ENCODE results near the gene FOXB2.

The FOXB2 gene

GRCh38 chr9:77005216-77005615, 14.2 kb upstream of the FOXB2 start:
- peaks cover 2% of the 10 kb centered on the region for H3K27me3 ChIP-seq (ENCODE audit: control insufficient read depth, insufficient read depth, low read length)
- H3K4me3 ChIP-seq (ENCODE audit: low read length): no peak overlapping the region
- no peak overlapping the region for H3K9ac ChIP-seq (ENCODE audit: low read length)
- no peaks in the 10 kb centered on the region for H3K4me1 ChIP-seq (ENCODE audit: control insufficient read depth, insufficient read depth, low read length)
- H3K36me3 ChIP-seq (ENCODE audit: control insufficient read depth, insufficient read depth, low read length): no peaks in the 10 kb centered on the region
- H3K9me3 ChIP-seq (ENCODE audit: control insufficient read depth, low read length): no peaks in the 10 kb centered on the region

- no peak overlapping the region for H3K4me3 ChIP-seq (ENCODE audit: low read length)
- no peaks in the 10 kb centered on the region for H3K36me3 ChIP-seq (ENCODE audit: control insufficient read depth, insufficient read depth, low read length)
- H3K27me3 ChIP-seq (ENCODE audit: control insufficient read depth, insufficient read depth, low read length): peaks cover 54% of the 10 kb centered on the region
- no peaks in the 10 kb centered on the region for H3K9me3 ChIP-seq (ENCODE audit: control insufficient read depth, low read length)
- H3K4me1 ChIP-seq (ENCODE audit: control insufficient read depth, insufficient read depth, low read length): no peaks in the 10 kb centered on the region
- no peak overlapping the region for H3K9ac ChIP-seq (ENCODE audit: low read length)
These were observed 8.9 kb upstream of the FOXB2 start for GRCh38 chr9:77010527-77010926.

- peaks cover 71% of the 10 kb centered on the region for H3K27me3 ChIP-seq (ENCODE audit: control insufficient read depth, insufficient read depth, low read length)
- no peak overlapping the region for H3K4me3 ChIP-seq (ENCODE audit: low read length)
- H3K9ac ChIP-seq (ENCODE audit: low read length): no peak overlapping the region
- no peaks in the 10 kb centered on the region for H3K36me3 ChIP-seq (ENCODE audit: control insufficient read depth, insufficient read depth, low read length)
- no peaks in the 10 kb centered on the region for H3K4me1 ChIP-seq (ENCODE audit: control insufficient read depth, insufficient read depth, low read length)
- no peaks in the 10 kb centered on the region for H3K9me3 ChIP-seq (ENCODE audit: control insufficient read depth, low read length)
These were observed 7.3 kb upstream of the FOXB2 start for GRCh38 chr9:77011973-77012821.

GRCh38 chr9:77013206-77013931, 6.1 kb upstream of the FOXB2 start:
- H3K4me1 ChIP-seq (ENCODE audit: control insufficient read depth, insufficient read depth, low read length): no peaks in the 10 kb centered on the region
- H3K36me3 ChIP-seq (ENCODE audit: control insufficient read depth, insufficient read depth, low read length): no peaks in the 10 kb centered on the region
- no peak overlapping the region for H3K9ac ChIP-seq (ENCODE audit: low read length)
- H3K9me3 ChIP-seq (ENCODE audit: control insufficient read depth, low read length): no peaks in the 10 kb centered on the region
- H3K27me3 ChIP-seq (ENCODE audit: control insufficient read depth, insufficient read depth, low read length): peaks cover 83% of the 10 kb centered on the region
- no peak overlapping the region for H3K4me3 ChIP-seq (ENCODE audit: low read length)

DNA sequence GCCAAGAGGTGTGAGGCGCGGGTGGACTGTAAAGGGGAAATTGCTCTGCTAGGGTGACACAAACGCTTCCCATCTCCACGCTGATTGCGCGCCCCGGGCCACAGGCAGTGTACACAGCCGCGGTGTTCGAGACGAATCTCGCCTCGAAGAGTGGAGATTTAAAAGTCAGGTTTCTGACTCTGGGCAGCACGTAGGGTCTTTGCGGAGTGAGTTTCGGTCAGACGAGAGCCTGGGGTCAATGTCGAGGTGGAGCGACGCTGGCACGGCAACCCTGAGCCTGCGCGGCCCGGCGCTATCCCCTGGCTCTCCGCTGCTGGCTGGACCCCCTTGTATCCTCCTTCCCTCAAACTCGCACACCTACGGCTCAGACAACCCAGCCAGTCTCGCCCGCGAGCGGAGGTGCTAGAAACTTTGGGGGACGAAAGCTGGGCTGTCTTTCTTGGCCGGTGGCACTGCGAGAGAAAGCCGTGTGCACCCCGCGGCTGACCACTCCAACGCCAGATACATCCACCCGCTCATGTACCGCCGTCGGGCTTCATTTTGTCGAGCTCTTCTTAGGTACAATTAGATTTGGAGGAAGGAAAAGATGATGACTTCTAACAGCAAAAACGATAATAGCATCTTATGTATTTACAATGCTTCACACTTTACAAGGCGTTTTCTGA, 5.4 kb upstream of the FOXB2 start:
- Histone ChIP-seq H3K9ac (ENCODE audit: low read length) (no peak overlapping the region), H3K4me1 (ENCODE audit: control insufficient read depth, insufficient read depth, low read length) (no peaks in the 10 kb centered on the region), H3K9me3 (ENCODE audit: control insufficient read depth, low read length) (no peaks in the 10 kb centered on the region), H3K27me3 (ENCODE audit: control insufficient read depth, insufficient read depth, low read length) (peaks cover 89% of the 10 kb centered on the region), H3K4me3 (ENCODE audit: low read length) (no peak overlapping the region), H3K36me3 (ENCODE audit: control insufficient read depth, insufficient read depth, low read length) (no peaks in the 10 kb centered on the region)

- Histone ChIP-seq H3K4me3 (ENCODE audit: low read length) (no peak overlapping the region), H3K9me3 (ENCODE audit: control insufficient read depth, low read length) (no peaks in the 10 kb centered on the region), H3K4me1 (ENCODE audit: control insufficient read depth, insufficient read depth, low read length) (no peaks in the 10 kb centered on the region), H3K27me3 (ENCODE audit: control insufficient read depth, insufficient read depth, low read length) (peaks cover 96% of the 10 kb centered on the region), H3K9ac (ENCODE audit: low read length) (no peak overlapping the region), H3K36me3 (ENCODE audit: control insufficient read depth, insufficient read depth, low read length) (no peaks in the 10 kb centered on the region)
These were observed 4.7 kb upstream of the FOXB2 start for GRCh38 chr9:77014597-77015263.

- Histone ChIP-seq H3K9ac (ENCODE audit: low read length) (no peak overlapping the region), H3K36me3 (ENCODE audit: control insufficient read depth, insufficient read depth, low read length) (no peaks in the 10 kb centered on the region), H3K27me3 (ENCODE audit: control insufficient read depth, insufficient read depth, low read length) (peaks cover 97% of the 10 kb centered on the region), H3K9me3 (ENCODE audit: control insufficient read depth, low read length) (no peaks in the 10 kb centered on the region), H3K4me3 (ENCODE audit: low read length) (no peak overlapping the region), H3K4me1 (ENCODE audit: control insufficient read depth, insufficient read depth, low read length) (no peaks in the 10 kb centered on the region)
These were observed 4.0 kb upstream of the FOXB2 start for GRCh38 chr9:77015327-77016048.

- Histone ChIP-seq H3K4me1 (ENCODE audit: control insufficient read depth, insufficient read depth, low read length) (no peaks in the 10 kb centered on the region), H3K27me3 (ENCODE audit: control insufficient read depth, insufficient read depth, low read length) (peaks cover 98% of the 10 kb centered on the region), H3K4me3 (ENCODE audit: low read length) (no peak overlapping the region), H3K9me3 (ENCODE audit: control insufficient read depth, low read length) (no peaks in the 10 kb centered on the region), H3K36me3 (ENCODE audit: control insufficient read depth, insufficient read depth, low read length) (no peaks in the 10 kb centered on the region), H3K9ac (ENCODE audit: low read length) (no peak overlapping the region)
These were observed 3.3 kb upstream of the FOXB2 start for GRCh38 chr9:77016121-77016525.

GRCh38 chr9:77016526-77017504, 2.6 kb upstream of the FOXB2 start:
- H3K4me3 ChIP-seq (ENCODE audit: low read length): no peak overlapping the region
- no peaks in the 10 kb centered on the region for H3K36me3 ChIP-seq (ENCODE audit: control insufficient read depth, insufficient read depth, low read length)
- H3K27me3 ChIP-seq (ENCODE audit: control insufficient read depth, insufficient read depth, low read length): peaks cover 98% of the 10 kb centered on the region
- H3K9me3 ChIP-seq (ENCODE audit: control insufficient read depth, low read length): no peaks in the 10 kb centered on the region
- no peak overlapping the region for H3K9ac ChIP-seq (ENCODE audit: low read length)
- H3K4me1 ChIP-seq (ENCODE audit: control insufficient read depth, insufficient read depth, low read length): no peaks in the 10 kb centered on the region

DNA sequence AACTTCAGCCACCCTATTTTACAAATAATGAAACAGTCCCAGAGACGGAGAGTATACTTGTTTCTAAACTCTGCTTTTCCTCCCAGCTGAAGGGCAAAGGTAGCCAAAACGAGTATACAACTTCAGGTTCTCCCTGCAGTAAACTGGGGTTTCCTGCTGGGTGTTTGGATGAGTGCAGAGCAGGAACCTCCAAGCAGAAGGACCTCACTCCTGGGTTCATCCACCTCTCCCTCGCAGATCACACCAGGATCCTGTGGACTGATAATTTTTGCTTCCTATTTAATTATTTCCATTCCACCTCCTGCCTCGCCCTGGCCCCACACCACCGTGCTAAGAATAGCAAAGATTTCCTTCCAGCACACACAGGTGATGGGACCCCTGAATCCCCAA, 2.0 kb upstream of the FOXB2 start:
- Histone ChIP-seq H3K4me1 (ENCODE audit: control insufficient read depth, insufficient read depth, low read length) (no peaks in the 10 kb centered on the region), H3K4me3 (ENCODE audit: low read length) (no peak overlapping the region), H3K9ac (ENCODE audit: low read length) (no peak overlapping the region), H3K27me3 (ENCODE audit: control insufficient read depth, insufficient read depth, low read length) (peaks cover 98% of the 10 kb centered on the region), H3K36me3 (ENCODE audit: control insufficient read depth, insufficient read depth, low read length) (no peaks in the 10 kb centered on the region), H3K9me3 (ENCODE audit: control insufficient read depth, low read length) (no peaks in the 10 kb centered on the region)

Data from mucosa of stomach (tissue), 1 donor.